ENCODE data around the gene B4GALNT4.

GRCh38 chr11:403761-404431, 34.6 kb downstream of the B4GALNT4 start:
- TF ChIP-seq, protein P1, sequence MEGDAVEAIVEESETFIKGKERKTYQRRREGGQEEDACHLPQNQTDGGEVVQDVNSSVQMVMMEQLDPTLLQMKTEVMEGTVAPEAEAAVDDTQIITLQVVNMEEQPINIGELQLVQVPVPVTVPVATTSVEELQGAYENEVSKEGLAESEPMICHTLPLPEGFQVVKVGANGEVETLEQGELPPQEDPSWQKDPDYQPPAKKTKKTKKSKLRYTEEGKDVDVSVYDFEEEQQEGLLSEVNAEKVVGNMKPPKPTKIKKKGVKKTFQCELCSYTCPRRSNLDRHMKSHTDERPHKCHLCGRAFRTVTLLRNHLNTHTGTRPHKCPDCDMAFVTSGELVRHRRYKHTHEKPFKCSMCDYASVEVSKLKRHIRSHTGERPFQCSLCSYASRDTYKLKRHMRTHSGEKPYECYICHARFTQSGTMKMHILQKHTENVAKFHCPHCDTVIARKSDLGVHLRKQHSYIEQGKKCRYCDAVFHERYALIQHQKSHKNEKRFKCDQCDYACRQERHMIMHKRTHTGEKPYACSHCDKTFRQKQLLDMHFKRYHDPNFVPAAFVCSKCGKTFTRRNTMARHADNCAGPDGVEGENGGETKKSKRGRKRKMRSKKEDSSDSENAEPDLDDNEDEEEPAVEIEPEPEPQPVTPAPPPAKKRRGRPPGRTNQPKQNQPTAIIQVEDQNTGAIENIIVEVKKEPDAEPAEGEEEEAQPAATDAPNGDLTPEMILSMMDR (IDR thresholded peaks at IDR 0.05; ENCODE audit: low read length), result no peak
- TF ChIP-seq EZH2 (optimal IDR thresholded peaks at IDR 0.05; ENCODE audit: low read depth, low read length) (no peak), EZH2phosphoT487 (IDR thresholded peaks at IDR 0.05; ENCODE audit: low read length) (no peak)
